LNCaP clone FGC (cell line): ENCODE measurements around the gene LSM3.

Experiments
- DNase-seq: peaks from one replicate; pipeline ENCODE4 v3.0.0-alpha.2; 2011; ENCODE audit warnings: low read depth
- H3K4me3 ChIP-seq: 2 replicates; pipeline ENCODE4 v1.5.1; 2011; ENCODE audit warnings: mild to moderate bottlenecking, low read depth, low read length, control low read depth
- TF ChIP-seq, protein P1 (sequence below): IDR thresholded peaks from 2 replicates; pipeline ENCODE4 v1.5.1; 2012; ENCODE audit warnings: mild to moderate bottlenecking; ENCODE audit not compliant: control insufficient read depth, insufficient read depth; ENCODE audit errors: extremely low read depth

LSM3 gene

GRCh38 chr3:14218355-14218754, 39.7 kb downstream of the LSM3 start:
- TF ChIP-seq, protein P1, sequence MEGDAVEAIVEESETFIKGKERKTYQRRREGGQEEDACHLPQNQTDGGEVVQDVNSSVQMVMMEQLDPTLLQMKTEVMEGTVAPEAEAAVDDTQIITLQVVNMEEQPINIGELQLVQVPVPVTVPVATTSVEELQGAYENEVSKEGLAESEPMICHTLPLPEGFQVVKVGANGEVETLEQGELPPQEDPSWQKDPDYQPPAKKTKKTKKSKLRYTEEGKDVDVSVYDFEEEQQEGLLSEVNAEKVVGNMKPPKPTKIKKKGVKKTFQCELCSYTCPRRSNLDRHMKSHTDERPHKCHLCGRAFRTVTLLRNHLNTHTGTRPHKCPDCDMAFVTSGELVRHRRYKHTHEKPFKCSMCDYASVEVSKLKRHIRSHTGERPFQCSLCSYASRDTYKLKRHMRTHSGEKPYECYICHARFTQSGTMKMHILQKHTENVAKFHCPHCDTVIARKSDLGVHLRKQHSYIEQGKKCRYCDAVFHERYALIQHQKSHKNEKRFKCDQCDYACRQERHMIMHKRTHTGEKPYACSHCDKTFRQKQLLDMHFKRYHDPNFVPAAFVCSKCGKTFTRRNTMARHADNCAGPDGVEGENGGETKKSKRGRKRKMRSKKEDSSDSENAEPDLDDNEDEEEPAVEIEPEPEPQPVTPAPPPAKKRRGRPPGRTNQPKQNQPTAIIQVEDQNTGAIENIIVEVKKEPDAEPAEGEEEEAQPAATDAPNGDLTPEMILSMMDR, result no peak
- H3K4me3 ChIP-seq, result no peak overlapping the region
- DNase-seq, result no peak

- DNase-seq, result no peak
- TF ChIP-seq, protein P1, result no peak
- H3K4me3 ChIP-seq, result no peak overlapping the region
These were observed 42.3 kb downstream of the LSM3 start for GRCh38 chr3:14220933-14221332.

- TF ChIP-seq, protein P1, result no peak
- DNase-seq, result no peak
These were observed 43.3 kb downstream of the LSM3 start for GRCh38 chr3:14221902-14222301.

GRCh38 chr3:14222457-14222856, 43.8 kb downstream of the LSM3 start:
- TF ChIP-seq, protein P1, result no peak
- no peak for DNase-seq
- no peak overlapping the region for H3K4me3 ChIP-seq

More at GRCh38 chr3:14221902-14222301, 43.3 kb downstream of the LSM3 start:
- no peak overlapping the region for H3K4me3 ChIP-seq

GRCh38 chr3:14222900-14223594, 44.4 kb downstream of the LSM3 start:
- TF ChIP-seq, protein P1, result no peak
- no peak for DNase-seq
- H3K4me3 ChIP-seq, result no peak overlapping the region

DNA sequence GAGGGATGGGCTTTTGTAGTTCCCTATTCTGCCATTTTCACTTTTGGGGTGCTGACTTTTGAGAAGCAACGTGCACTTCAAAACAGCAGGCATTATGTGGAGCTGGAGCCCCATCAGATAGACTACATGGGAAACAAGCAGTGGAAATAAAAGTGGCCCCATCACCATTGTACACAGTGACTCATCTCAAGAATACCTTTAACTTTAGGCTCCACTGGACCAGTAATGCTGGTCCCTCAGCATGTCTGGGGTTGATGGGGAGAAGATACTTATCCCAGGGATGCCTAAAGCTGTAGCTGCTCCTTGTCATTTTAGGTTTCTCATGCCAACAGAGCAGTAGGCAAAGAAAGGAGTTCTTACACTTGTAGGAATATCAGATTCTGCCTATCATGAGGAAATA, 45.0 kb downstream of the LSM3 start:
- DNase-seq, result no peak
- no peak overlapping the region for H3K4me3 ChIP-seq
- TF ChIP-seq, protein P1, result no peak

DNA sequence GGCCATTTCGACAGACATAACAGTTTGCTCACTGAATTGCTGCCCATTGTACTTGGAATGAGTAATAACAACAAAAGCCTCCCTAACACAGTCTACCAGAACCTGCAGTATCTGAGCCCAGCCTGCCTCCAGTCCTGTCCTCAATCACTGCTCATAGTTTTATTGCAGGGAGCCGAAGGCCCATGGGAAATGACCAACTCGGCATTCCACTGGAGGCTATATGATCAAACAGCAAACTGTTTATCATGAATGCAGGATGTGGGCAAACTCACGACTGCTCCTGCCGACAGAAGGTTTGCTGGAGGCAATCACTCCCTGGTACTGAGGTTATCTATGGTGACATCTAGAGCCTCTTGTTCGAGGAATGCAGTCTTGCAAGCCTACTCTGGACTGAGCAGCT, 46.3 kb downstream of the LSM3 start:
- DNase-seq, result no peak
- TF ChIP-seq, protein P1, result no peak
- no peak overlapping the region for H3K4me3 ChIP-seq
